Aortic smooth muscle cell (primary cell): Measurements from ENCODE around the gene NAT14. TPM values are rescaled to one million over a fixed set of nuclear protein-coding genes. Genes with fewer than 3 reads are reported as not detected.

Source experiments
- total RNA-seq: library from RNA; depleted of rRNA; stranded (reverse); fragments of >200 nt; gene quantifications from 2 replicates; pipeline ENCODE4 v1.2.3, GENCODE V29; 2014

The NAT14 gene
- 13.7 and 14.4 TPM in 2 replicates for total RNA-seq

DNA sequence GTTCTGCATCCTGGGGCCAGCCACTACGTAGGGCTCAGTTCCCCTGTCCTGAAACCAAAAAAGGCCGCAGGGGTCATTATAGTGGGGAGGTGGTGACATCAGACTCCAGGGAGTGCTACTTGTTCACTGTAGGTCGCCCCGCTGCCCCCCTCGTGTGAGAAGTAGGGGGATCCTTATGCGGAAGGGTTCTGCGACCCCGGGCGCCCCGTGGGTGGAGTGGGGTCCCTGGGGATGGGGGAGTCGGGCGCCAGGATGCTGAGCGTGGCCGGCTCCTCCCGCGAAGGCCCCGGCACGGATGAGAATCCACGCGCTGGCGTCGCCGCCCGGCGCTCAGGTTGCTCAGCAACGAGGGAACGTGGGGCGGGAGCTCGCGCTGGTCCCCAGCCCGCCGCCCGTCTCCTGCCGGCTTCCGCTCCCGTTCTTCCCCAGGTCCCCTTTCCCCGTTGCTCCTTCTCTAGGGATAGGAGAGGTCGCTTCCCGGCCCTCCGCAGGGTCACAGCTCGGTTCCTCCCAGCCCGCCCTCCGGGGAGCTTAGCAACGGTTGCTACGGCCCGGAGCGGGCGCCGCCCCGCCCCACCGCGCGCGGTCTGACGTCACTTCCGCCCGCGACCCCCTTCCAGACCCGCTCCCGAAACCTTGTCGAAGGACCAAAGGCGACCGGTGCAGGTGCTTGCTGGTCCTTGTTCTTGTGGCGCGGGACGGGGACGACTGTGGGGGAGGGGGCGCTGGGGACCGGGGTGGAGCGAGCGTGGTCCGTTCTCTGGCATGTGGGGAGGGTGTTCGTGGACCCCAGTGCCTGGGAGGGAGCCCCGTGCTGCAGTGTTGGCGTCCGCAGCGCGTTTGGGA, at the start of gene NAT14:
TSS of gene NAT14 (plus strand) at position 596 of the 846 bp plus-strand sequence. CDS start 521 bp downstream, outside the sequence.

DNA sequence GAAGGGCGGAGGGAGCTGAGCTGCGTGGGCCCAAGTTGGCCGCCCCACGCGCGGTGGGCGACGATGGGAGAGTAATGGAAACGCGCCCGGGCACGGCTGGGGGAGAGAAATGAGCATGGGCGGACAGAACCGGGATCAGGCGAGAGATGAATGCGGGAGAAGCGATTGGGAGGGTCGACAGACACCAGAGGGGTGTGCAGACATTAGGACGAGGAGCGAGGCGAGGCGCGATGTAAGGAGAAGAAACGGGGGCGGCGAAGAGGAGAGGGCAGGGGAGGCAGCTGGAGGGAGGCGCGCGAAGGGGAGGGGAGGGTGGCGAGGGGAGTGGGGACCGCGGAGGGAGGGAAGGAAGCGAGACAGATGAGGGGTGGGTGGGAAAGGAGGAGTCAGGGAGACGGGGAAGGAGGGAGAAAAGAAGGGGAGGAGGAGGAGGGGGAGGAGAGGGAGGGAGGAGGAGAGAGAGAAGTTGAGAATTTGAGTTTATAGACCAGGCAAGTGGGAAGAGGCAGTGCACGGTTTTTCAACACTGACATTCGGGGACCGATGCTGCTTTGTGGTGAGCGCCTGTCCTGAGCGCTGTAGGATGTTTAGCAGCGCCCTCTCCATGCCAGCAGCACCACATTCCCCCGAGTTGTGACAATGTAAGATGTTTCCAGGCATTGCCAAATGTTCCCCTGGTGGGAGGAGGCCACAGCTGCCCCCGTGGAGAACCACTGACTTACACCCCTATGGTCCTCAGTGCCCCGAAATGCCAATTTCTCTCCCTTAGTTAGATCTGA, 41.8 kb upstream of the NAT14 start, which contains the start of gene SHISA7:
TSS of gene SHISA7 (minus strand) at position 256 of the 779 bp plus-strand sequence. CDS start 437 bp downstream, outside the sequence.

DNA sequence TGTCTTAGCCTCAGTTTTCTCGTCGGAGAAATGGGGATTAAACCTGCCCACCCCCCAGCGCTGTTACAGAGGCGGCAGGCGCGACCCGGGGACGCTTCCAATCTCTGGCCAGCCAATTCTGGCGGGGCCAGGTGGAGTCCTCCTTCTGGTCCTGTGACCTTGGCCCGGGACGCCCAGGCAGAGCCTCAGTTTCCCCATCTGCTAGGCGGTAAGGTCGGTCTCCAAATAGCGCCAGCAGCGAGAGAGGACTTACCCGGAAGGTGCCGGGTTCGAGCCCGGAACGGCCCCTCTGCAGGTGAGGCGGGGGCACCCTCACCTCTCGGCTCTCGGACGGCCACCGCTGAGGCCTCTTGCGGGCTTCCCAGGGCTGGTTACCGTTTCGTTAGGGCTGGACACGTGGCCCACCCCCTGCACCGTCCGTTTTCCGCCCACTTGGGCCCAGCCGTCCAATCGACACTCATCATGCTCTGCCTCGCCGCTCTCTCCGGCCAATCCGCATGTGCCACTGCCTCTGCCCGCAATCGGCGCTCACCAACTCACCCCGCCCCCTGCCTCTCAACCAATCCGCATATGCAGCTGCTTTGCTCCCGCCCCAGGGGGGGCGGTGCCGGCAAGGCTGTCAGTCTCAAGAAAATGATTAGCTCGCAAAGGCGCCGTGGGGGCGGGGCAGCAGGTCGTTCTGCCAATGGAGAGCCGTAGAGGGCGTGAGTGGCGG, 23.6 kb upstream of the NAT14 start, which contains the start of gene ISOC2:
TSS of gene ISOC2 (minus strand) at position 384 of the 715 bp plus-strand sequence. CDS start 5,156 bp downstream, outside the sequence.

DNA sequence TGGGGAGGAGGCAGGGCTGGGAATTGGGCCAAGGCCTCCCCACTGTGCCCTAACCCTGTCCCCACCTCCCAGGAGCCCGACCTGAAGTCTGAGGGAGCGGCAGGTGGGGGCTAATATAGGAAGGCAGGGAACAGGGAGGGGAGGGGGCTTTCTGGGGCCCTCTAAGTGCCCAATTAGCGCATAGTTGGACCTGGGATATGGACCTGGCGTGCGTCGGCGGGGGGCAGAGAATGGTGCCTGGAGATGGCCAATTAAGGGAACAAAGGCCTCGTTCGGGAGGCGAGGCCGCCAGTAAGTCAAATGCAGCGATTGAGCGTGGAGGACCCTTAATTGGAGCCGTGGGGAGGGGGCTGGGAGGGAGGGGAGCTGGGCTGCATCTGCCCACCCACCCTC, 20.3 kb upstream of the NAT14 start, which contains the start of gene C19orf85:
TSS of gene C19orf85 (minus strand) at position 90 of the 393 bp plus-strand sequence. CDS start 197 bp downstream, outside the sequence.

GRCh38 chr19:55476100-55476775, 8.8 kb upstream of the NAT14 start, which contains the start of gene ZNF628:
Gene ZNF628 (plus strand): TSS chr19:55476617. CDS start chr19:55479911, 3,294 bp downstream.

DNA sequence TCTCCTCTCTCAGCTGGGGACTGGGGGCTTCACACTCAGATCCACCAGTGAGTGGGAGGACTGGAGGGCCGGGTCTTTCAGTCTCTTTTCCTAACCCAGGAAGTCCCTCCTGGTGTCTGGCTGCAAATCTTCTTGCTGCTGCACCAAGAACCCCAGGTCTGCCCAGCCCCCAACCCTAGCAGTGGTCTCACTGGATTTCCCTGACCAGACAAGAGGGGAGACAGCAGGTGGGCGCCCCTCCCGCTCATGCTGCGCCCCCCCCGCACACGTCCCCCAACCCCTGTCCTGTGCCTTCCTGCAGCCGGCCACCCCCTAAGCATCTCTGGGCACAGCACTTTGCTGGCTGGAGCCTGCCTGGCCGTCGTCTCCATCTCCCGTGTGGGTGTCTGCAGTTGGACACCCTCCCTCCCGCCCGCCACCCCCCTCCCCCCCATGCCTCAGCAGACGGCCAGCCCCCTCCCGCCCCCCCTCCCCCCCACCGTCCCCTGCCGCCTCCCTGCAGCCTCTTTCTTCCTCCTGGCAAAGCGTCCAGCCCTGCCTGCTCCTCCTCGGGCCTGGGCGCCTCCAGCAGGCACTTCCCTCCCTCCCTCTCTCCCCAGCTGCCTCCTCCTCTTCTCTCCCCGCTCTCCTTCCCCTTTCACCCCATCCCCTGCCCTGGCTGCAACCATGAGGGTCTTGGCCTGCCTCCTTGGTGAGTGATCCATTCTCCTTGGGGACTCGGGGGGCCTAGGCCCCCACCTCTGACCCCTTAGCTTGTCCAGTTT, 3.1 kb downstream of the NAT14 start, which contains the start of gene SSC5D:
TSS of gene SSC5D (plus strand) at position 513 of the 764 bp plus-strand sequence. CDS start at position 667, 154 bp downstream.

Other genes starting within 250 kb of the NAT14 start
- gene PPP6R1, start 226.2 kb upstream of the NAT14 start, total RNA-seq, result 27.7 and 30.8 TPM in 2 replicates
- gene HSPBP1, start 205.1 kb upstream of the NAT14 start, total RNA-seq, result 17.0 and 21.7 TPM in 2 replicates
- 6.7 and 7.6 TPM in 2 replicates for gene BRSK1, start 201.2 kb upstream of the NAT14 start, total RNA-seq
- not detected in 2 replicates for gene TMEM150B, start 159.8 kb upstream of the NAT14 start, total RNA-seq
- gene KMT5C, start 145.3 kb upstream of the NAT14 start, total RNA-seq, result 4.8 and 6.7 TPM in 2 replicates
- not detected in 2 replicates for gene COX6B2, start 130.5 kb upstream of the NAT14 start, total RNA-seq
- gene GARIN5B, start 121.9 kb upstream of the NAT14 start, total RNA-seq, result not detected in 2 replicates
- 1.1 and 14.9 TPM in 2 replicates for gene IL11, start 114.7 kb upstream of the NAT14 start, total RNA-seq
- not detected in 2 replicates for gene TMEM190, start 108.4 kb upstream of the NAT14 start, total RNA-seq
- gene TMEM238, start 100.9 kb upstream of the NAT14 start, total RNA-seq, result 0.12 and 0.26 TPM in 2 replicates
- 153 and 182 TPM in 2 replicates for gene RPL28, start 99.3 kb upstream of the NAT14 start, total RNA-seq
- 73.4 and 105 TPM in 2 replicates for gene UBE2S, start 77.4 kb upstream of the NAT14 start, total RNA-seq
- not detected in 2 replicates for gene SHISA7, start 41.9 kb upstream of the NAT14 start, total RNA-seq
- 49.1 and 52.8 TPM in 2 replicates for gene ISOC2, start 23.5 kb upstream of the NAT14 start, total RNA-seq
- gene C19orf85, start 20.4 kb upstream of the NAT14 start, total RNA-seq, result not detected in 2 replicates
- gene ZNF628, start 8.6 kb upstream of the NAT14 start, total RNA-seq, result 0.66 and 0.87 TPM in 2 replicates
- gene SSC5D, start 3.2 kb downstream of the NAT14 start, total RNA-seq, result 12.8 and 30.4 TPM in 2 replicates
- gene SBK2, start 51.9 kb downstream of the NAT14 start, total RNA-seq, result not detected in 2 replicates
- 0.19 TPM in 1 of 2 replicates, not detected in the other for gene SBK3, start 60.4 kb downstream of the NAT14 start, total RNA-seq
- 2.1 and 3.0 TPM in 2 replicates for gene ZNF579, start 95.7 kb downstream of the NAT14 start, total RNA-seq
- gene FIZ1, start 114.3 kb downstream of the NAT14 start, total RNA-seq, result 1.9 and 2.1 TPM in 2 replicates
- gene ZNF524, start 115.1 kb downstream of the NAT14 start, total RNA-seq, result 10.1 and 11.9 TPM in 2 replicates
- 0.66 and 1.3 TPM in 2 replicates for gene ZNF865, start 120.5 kb downstream of the NAT14 start, total RNA-seq
- 3.6 and 3.9 TPM in 2 replicates for gene ZNF784, start 139.4 kb downstream of the NAT14 start, total RNA-seq
- 5.5 and 5.8 TPM in 2 replicates for gene ZNF580, start 155.8 kb downstream of the NAT14 start, total RNA-seq
- 11.4 and 13.4 TPM in 2 replicates for gene ZNF581, start 158.5 kb downstream of the NAT14 start, total RNA-seq
- 8.9 and 9.5 TPM in 2 replicates for gene CCDC106, start 163.0 kb downstream of the NAT14 start, total RNA-seq
- 87.6 and 108 TPM in 2 replicates for gene U2AF2, start 169.8 kb downstream of the NAT14 start, total RNA-seq
- gene EPN1, start 190.0 kb downstream of the NAT14 start, total RNA-seq, result 44.5 and 80.6 TPM in 2 replicates